ENCODE measurements around the gene ABLIM1.

ABLIM1 gene

GRCh38 chr10:114540236-114540635 lies 117.8 kb downstream of the ABLIM1 start:
- H3K27ac ChIP-seq (ENCODE audit: low read length): no peak overlapping the region
- DNase-seq: no peak
- no peak overlapping the region for H2AFZ ChIP-seq (ENCODE audit: low read length)
- H3K4me1 ChIP-seq (ENCODE audit: low read length): peaks cover 28% of the 10 kb centered on the region
- H3F3A ChIP-seq (ENCODE audit: insufficient read depth, low read length): peaks cover 7% of the 10 kb centered on the region
- 0 out of 2 replicates have a peak, but pooled peaks cover 12% of the 10 kb centered on the region for H3K27me3 ChIP-seq (replicated peaks; ENCODE audit: insufficient read depth, low read length)
- no peak overlapping the region for H3K4me3 ChIP-seq (ENCODE audit: low read length)
- TF ChIP-seq EZH2 (optimal IDR thresholded peaks at IDR 0.05; ENCODE audit: low read depth, low read length): no peak
- TF ChIP-seq, protein P1, sequence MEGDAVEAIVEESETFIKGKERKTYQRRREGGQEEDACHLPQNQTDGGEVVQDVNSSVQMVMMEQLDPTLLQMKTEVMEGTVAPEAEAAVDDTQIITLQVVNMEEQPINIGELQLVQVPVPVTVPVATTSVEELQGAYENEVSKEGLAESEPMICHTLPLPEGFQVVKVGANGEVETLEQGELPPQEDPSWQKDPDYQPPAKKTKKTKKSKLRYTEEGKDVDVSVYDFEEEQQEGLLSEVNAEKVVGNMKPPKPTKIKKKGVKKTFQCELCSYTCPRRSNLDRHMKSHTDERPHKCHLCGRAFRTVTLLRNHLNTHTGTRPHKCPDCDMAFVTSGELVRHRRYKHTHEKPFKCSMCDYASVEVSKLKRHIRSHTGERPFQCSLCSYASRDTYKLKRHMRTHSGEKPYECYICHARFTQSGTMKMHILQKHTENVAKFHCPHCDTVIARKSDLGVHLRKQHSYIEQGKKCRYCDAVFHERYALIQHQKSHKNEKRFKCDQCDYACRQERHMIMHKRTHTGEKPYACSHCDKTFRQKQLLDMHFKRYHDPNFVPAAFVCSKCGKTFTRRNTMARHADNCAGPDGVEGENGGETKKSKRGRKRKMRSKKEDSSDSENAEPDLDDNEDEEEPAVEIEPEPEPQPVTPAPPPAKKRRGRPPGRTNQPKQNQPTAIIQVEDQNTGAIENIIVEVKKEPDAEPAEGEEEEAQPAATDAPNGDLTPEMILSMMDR (IDR thresholded peaks at IDR 0.05; ENCODE audit: low read length): no peak
- TF ChIP-seq EZH2phosphoT487 (IDR thresholded peaks at IDR 0.05; ENCODE audit: low read length): no peak
- no peak overlapping the region for H3K9ac ChIP-seq (ENCODE audit: low read length)
- no peak overlapping the region for H3K4me2 ChIP-seq (ENCODE audit: low read depth, low read length)
- H3K9me2 ChIP-seq (replicated peaks; ENCODE audit: insufficient read depth, low read length): no peaks in the 10 kb centered on the region
- no peaks in the 10 kb centered on the region for H4K20me1 ChIP-seq (ENCODE audit: insufficient read depth, low read length)
- no peaks in the 10 kb centered on the region for H3K36me3 ChIP-seq (replicated peaks; ENCODE audit: insufficient read depth, low read length)
- H3K9me3 ChIP-seq (replicated peaks; ENCODE audit: insufficient read depth, low read length): no peaks in the 10 kb centered on the region
- H3K79me2 ChIP-seq (ENCODE audit: low read length): no peaks in the 10 kb centered on the region

DNA sequence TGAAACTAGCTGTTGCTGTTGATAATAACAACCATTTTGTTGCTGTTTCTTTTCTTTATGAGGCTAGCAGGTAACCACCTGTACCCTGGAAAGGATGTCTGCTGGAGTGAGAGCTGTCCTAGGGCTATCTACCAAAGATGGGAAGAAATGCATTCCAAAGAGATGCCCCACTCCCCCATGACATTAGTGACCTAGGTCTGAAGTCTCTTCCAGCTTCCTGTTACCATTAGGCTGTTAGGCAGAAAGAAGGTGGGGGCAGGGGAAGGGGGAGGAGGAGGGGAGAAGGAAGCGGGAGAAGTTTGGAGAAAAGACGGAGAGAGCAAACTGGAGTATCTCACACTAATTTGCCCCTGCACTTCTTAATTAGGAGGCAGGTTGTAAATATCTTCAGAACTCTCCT lies 118.5 kb downstream of the ABLIM1 start:
- no peaks in the 10 kb centered on the region for H3K9me2 ChIP-seq (replicated peaks; ENCODE audit: insufficient read depth, low read length)
- no peaks in the 10 kb centered on the region for H3K36me3 ChIP-seq (replicated peaks; ENCODE audit: insufficient read depth, low read length)
- no peaks in the 10 kb centered on the region for H3K79me2 ChIP-seq (ENCODE audit: low read length)
- H4K20me1 ChIP-seq (ENCODE audit: insufficient read depth, low read length): no peaks in the 10 kb centered on the region
- peaks cover 22% of the 10 kb centered on the region for H3K4me1 ChIP-seq (ENCODE audit: low read length)
- TF ChIP-seq EZH2 (optimal IDR thresholded peaks at IDR 0.05; ENCODE audit: low read depth, low read length) (no peak), EZH2phosphoT487 (IDR thresholded peaks at IDR 0.05; ENCODE audit: low read length) (no peak)
- TF ChIP-seq, protein P1 (IDR thresholded peaks at IDR 0.05; ENCODE audit: low read length): no peak
- no peak overlapping the region for H3K9ac ChIP-seq (ENCODE audit: low read length)
- peaks cover 5% of the 10 kb centered on the region for H3F3A ChIP-seq (ENCODE audit: insufficient read depth, low read length)
- H3K9me3 ChIP-seq (replicated peaks; ENCODE audit: insufficient read depth, low read length): no peaks in the 10 kb centered on the region
- no peak overlapping the region for H3K27ac ChIP-seq (ENCODE audit: low read length)
- H3K4me3 ChIP-seq (ENCODE audit: low read length): no peak overlapping the region
- H3K27me3 ChIP-seq (replicated peaks; ENCODE audit: insufficient read depth, low read length): 0 out of 2 replicates have a peak, but pooled peaks cover 12% of the 10 kb centered on the region
- H3K4me2 ChIP-seq (ENCODE audit: low read depth, low read length): no peak overlapping the region
- DNase-seq: no peak
- H2AFZ ChIP-seq (ENCODE audit: low read length): no peak overlapping the region

- Histone ChIP-seq H3K9me2 (replicated peaks; ENCODE audit: insufficient read depth, low read length) (no peaks in the 10 kb centered on the region), H4K20me1 (ENCODE audit: insufficient read depth, low read length) (no peaks in the 10 kb centered on the region), H3K79me2 (ENCODE audit: low read length) (no peaks in the 10 kb centered on the region), H3K9ac (ENCODE audit: low read length) (no peak overlapping the region), H3K4me1 (ENCODE audit: low read length) (peaks cover 10% of the 10 kb centered on the region), H3K4me2 (ENCODE audit: low read depth, low read length) (peak overlapping the region; percentile 58; the same call in 1 of the 2 replicates), H3F3A (ENCODE audit: insufficient read depth, low read length) (no peaks in the 10 kb centered on the region; the same call in 1 of the 2 replicates), H3K27me3 (replicated peaks; ENCODE audit: insufficient read depth, low read length) (0 out of 2 replicates have a peak, but pooled peaks cover 12% of the 10 kb centered on the region), H3K27ac (ENCODE audit: low read length) (no peak overlapping the region), H3K4me3 (ENCODE audit: low read length) (no peak overlapping the region), H3K9me3 (replicated peaks; ENCODE audit: insufficient read depth, low read length) (no peaks in the 10 kb centered on the region), H2AFZ (ENCODE audit: low read length) (no peak overlapping the region), H3K36me3 (replicated peaks; ENCODE audit: insufficient read depth, low read length) (no peaks in the 10 kb centered on the region)
- DNase-seq: peak; percentile 70
- TF ChIP-seq EZH2 (optimal IDR thresholded peaks at IDR 0.05; ENCODE audit: low read depth, low read length) (no peak), EZH2phosphoT487 (IDR thresholded peaks at IDR 0.05; ENCODE audit: low read length) (no peak)
- TF ChIP-seq, protein P1 (IDR thresholded peaks at IDR 0.05; ENCODE audit: low read length): no peak
These were observed 119.7 kb downstream of the ABLIM1 start for GRCh38 chr10:114538181-114538906.

All from MM.1S (cell line).